Pulmonary artery endothelial cell (primary cell): ENCODE data around the gene SLC38A5. TPM values are rescaled to one million over a fixed set of nuclear protein-coding genes. Genes with fewer than 3 reads are reported as not detected.
"Not testable (repeated sequence)": the region's sequence is repeated elsewhere in the genome, so short reads cannot be mapped to it uniquely, and the experiment has no call there.

Experiments
- DNase-seq: peaks from one replicate; pipeline ENCODE4 v3.0.0-alpha.2; 2011; ENCODE audit warnings: low read depth, low spot score
- total RNA-seq: library from RNA; depleted of rRNA; stranded (reverse); fragments of >200 nt; gene quantifications from 2 replicates; pipeline ENCODE4 v1.2.3, GENCODE V29; 2014

SLC38A5 gene
- total RNA-seq, 1 donor from 2014 or later, result 54.8 TPM

DNA sequence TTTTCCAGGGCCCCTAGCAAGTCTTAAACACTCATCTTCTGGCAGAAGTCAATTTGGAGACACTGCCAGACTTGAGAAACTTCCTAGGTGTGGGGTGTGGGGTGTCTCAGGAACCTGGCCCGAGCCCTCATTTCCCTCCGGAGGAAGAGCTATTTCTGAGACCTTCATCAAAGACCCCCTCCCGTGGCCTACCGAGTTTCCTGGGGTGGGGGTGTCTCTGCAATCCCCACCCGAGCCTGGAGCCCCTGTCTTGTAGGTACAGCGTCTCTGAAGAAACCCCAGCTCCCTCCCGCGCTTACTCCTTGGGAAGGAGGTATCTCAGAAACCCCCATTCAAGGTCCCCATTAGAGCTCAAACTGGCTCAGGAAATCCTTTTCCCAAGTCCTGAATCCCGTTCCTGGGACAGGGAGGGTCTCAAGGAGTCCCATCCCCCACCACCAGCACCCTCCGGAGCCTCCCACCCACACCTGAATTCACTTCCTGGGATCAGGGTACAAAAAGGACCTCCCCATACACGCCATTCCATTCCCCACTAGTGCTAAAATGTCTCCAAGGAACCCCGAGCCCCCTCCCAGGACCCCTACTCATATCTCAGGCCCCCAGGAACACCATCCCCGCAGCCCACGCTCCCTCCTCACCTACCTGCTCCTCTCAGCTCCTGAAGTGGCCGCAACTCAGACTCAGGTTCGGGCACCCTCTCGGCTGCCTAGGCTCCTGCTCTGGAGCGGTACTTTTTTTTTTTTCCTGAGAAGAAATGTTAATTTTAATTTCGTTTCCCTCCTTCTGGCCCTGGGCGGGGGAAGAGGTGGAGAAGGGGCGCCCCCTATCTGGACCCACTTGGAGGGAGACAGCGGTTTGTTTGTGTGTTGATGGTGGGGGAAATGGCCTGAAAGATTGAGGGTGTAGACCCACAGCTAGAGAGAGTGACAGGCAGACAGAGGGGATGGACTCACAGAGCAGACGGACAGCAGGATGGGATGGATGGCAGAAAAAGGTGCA lies 1.1 kb downstream of the SLC38A5 start:
- no peak for DNase-seq

- DNase-seq, result no peak
Observed at GRCh38 chrX:48468247-48468671, 1.8 kb downstream of the SLC38A5 start.

GRCh38 chrX:48467281-48467761 lies 2.7 kb downstream of the SLC38A5 start:
- DNase-seq, result no peak

- DNase-seq, result no peak
Observed at GRCh38 chrX:48466696-48467095, 3.4 kb downstream of the SLC38A5 start.

GRCh38 chrX:48465336-48465933 lies 4.6 kb downstream of the SLC38A5 start:
- DNase-seq, result no peak

- no peak for DNase-seq
Observed at GRCh38 chrX:48461830-48462229, 8.2 kb downstream of the SLC38A5 start.

- no peak for DNase-seq
Observed at GRCh38 chrX:48460606-48461005, 9.5 kb downstream of the SLC38A5 start.

GRCh38 chrX:48460031-48460430 lies 10.0 kb downstream of the SLC38A5 start:
- DNase-seq, result no peak

DNA sequence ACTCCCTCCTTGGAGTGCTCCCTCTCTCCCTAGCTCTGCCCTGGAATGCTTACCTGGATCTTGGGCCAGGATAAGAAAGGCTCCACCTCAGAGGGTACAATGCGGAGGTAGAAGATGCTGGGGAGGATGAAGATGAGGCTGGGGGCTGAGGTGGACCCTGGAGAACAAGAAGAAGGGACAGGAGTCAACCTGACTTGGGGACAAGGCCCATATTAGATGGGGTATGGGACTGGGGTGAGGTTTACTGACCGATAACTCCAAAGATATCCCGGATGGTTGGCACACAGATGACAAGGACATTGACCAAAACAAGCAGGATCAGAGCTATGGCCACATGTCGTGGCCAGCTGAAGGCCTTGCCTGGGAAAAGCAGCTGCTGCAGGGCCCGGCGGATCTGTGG lies 10.6 kb downstream of the SLC38A5 start:
- no peak for DNase-seq

- DNase-seq, result no peak
Observed at GRCh38 chrX:48458711-48459110, 11.3 kb downstream of the SLC38A5 start.

DNA sequence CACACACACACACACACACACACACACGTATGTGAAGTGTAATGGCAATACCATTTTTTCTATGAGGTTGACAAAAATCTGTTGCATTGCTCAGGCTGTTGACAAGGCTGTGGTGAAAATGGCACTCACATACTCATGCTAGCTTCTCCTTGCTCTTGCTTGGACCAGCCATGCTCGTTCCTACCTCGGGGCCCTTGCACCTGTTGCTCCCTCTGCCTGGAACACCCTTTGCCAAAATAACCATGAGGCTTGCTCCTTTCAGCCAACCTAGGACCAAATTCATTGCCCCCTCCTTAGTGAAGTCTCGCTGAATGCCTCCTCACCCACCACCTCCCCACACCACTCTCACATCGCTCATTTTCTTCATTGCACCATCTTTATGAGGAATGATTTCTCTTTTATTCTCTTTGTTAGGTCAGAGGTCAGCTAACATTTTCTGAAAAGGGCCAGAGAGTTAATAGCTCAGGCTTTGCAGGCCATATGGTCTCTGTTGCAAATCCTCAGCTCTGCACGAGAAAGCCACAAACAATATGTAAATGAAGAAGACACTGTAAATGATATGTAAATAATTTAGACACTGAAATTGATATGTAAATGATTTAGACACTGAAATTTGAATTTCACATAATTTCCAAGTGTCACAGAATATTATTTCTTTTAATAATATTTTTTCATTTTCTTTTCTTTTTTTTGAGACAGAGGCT lies 13.3 kb downstream of the SLC38A5 start:
- DNase-seq, result no peak

DNA sequence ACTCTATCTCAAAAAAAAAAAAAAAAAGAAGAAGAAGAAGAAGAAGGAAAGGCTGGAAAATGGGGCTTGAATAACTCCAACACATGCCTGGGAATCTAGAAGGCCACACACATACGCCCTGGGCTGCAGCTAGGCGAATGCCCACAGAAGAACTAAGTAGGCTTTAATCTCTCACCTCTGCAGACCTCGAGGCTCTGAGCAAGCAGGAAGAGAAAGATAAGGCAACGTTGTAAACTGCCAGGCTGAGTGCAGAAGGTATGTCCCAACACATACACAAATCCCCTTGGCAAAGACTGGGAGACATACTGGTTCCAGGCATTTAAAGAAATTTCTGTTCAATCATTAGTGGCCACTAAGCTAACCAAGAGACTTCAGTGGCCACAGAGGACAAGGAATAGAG lies 18.4 kb downstream of the SLC38A5 start:
- DNase-seq, result no peak

DNA sequence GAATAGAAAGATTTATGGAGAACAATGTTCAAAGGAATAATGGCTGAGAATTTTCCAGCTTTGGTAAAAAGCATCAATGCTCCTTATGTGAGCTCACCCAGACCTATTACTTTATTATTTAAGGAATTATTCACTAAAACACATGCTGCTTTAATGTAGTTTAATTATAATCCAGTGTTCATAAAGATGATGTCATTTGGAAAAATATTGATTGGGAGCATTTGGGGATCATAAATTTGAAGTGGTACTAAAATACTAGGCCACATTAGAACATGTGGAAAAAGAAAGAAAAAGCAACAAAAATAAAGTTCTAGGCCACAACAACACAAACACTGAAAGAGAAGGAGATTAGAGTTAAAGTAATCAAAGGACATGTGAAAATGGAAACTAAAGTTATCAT lies 20.0 kb downstream of the SLC38A5 start:
- no peak for DNase-seq

- not testable (repeated sequence) for DNase-seq
Observed at GRCh38 chrX:48447201-48447600, 22.9 kb downstream of the SLC38A5 start.

- not testable (repeated sequence) for DNase-seq
Observed at GRCh38 chrX:48433713-48434112, 36.3 kb downstream of the SLC38A5 start.

DNA sequence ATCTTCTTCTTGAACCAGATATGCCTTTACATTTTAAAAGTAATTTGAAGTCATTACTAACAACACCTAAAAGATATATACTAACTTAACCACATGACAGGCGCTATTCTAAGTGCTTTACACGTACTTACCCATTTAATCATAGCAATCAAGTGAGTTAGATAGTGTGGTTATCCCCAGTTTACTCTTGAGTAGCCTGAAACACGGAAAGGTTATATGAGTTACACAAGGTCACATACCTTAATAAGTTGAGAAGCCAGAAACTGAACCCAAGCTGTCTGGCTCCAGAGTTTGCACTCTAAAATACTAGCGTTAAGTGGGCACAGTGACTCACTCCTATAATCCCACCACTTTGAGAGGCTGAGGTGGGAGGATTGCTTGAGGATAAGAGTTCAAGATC lies 39.9 kb downstream of the SLC38A5 start:
- not testable (repeated sequence) for DNase-seq

GRCh38 chrX:48429606-48430005 lies 40.5 kb downstream of the SLC38A5 start:
- not testable (repeated sequence) for DNase-seq

- DNase-seq, result not testable (repeated sequence)
Observed at GRCh38 chrX:48427027-48427716, 42.9 kb downstream of the SLC38A5 start.

GRCh38 chrX:48411860-48412259 lies 58.2 kb downstream of the SLC38A5 start, which contains the start of gene SSX4B:
Gene SSX4B, minus strand, starts transcription at chrX:48411960. Its CDS starts 588 bp downstream, at chrX:48411372.
- DNase-seq, result not testable (repeated sequence)
